OCI-LY1 (cell line): Measurements from ENCODE around the gene AKAP13.

Experiments
- H2AFZ ChIP-seq: fragments of 200-600 bp; sonication (generic), shearing (Covaris generic); 2 replicates; pipeline ENCODE4 v1.6.0; 2014; ENCODE audit warnings: antibody characterized with exemption, mild to moderate bottlenecking, low read length
- H3F3A ChIP-seq: fragments of 200-600 bp; sonication (generic), shearing (Covaris generic); 2 replicates; pipeline ENCODE4 v1.6.0; 2014; ENCODE audit warnings: mild to moderate bottlenecking, antibody characterized with exemption, low read length, moderate library complexity; ENCODE audit not compliant: insufficient read depth
- H3K27ac ChIP-seq: fragments of 200-600 bp; sonication (generic); 2 replicates; pipeline ENCODE4 v1.5.1; 2014; ENCODE audit warnings: low read length, mixed run types, mild to moderate bottlenecking, low read depth; ENCODE audit not compliant: poor library complexity, severe bottlenecking
- H3K27me3 ChIP-seq: fragments of 200-600 bp; sonication (generic); 2 replicates; pipeline ENCODE4 v1.6.0; 2014; ENCODE audit warnings: antibody characterized with exemption, mild to moderate bottlenecking, low read length, moderate library complexity; ENCODE audit not compliant: insufficient read depth
- H3K36me3 ChIP-seq: fragments of 200-600 bp; sonication (generic); 2 replicates; pipeline ENCODE4 v1.6.1; 2014; ENCODE audit warnings: mild to moderate bottlenecking, antibody characterized with exemption, low read length, moderate library complexity, mixed read lengths; ENCODE audit not compliant: insufficient read depth
- H3K4me1 ChIP-seq: fragments of 200-600 bp; sonication (generic); 2 replicates; pipeline ENCODE4 v1.5.1; 2014; ENCODE audit warnings: mild to moderate bottlenecking, low read length, moderate library complexity; ENCODE audit not compliant: insufficient read depth, severe bottlenecking
- H3K4me2 ChIP-seq: fragments of 200-600 bp; sonication (generic), shearing (Covaris generic); 2 replicates; pipeline ENCODE4 v1.6.1; 2014; ENCODE audit warnings: low read length
- H3K4me3 ChIP-seq: fragments of 200-600 bp; sonication (generic); 2 replicates; pipeline ENCODE4 v1.5.1; 2014; ENCODE audit warnings: low read length, low read depth, mild to moderate bottlenecking, mixed read lengths; ENCODE audit not compliant: poor library complexity, severe bottlenecking
- H3K79me2 ChIP-seq: fragments of 200-600 bp; shearing (Covaris generic); 2 replicates; pipeline ENCODE4 v1.6.1; 2016; ENCODE audit warnings: mixed run types, low read length, mixed read lengths; ENCODE audit not compliant: insufficient read depth
- H3K9ac ChIP-seq: fragments of 200-600 bp; sonication (generic), shearing (Covaris generic); 2 replicates; pipeline ENCODE4 v1.6.1; 2014; ENCODE audit warnings: mild to moderate bottlenecking, low read length, mixed read lengths
- H3K9me2 ChIP-seq: fragments of 200-600 bp; sonication (generic), shearing (Covaris generic); 2 replicates; pipeline ENCODE4 v1.6.1; 2014; ENCODE audit warnings: low read depth, mild to moderate bottlenecking, low read length, mixed read lengths
- H3K9me3 ChIP-seq: fragments of 200-600 bp; shearing (Covaris generic); 2 replicates; pipeline ENCODE4 v1.6.1; 2014; ENCODE audit warnings: low read length, mixed read lengths
- H4K20me1 ChIP-seq: fragments of 200-600 bp; sonication (generic), shearing (Covaris generic); 2 replicates; pipeline ENCODE4 v1.6.0; 2016; ENCODE audit warnings: mild to moderate bottlenecking, low read length; ENCODE audit not compliant: insufficient read depth
- CTCF ChIP-seq: fragments of 200-600 bp; sonication (generic), shearing (Covaris generic); IDR thresholded peaks from 2 replicates; pipeline ENCODE4 v1.5.1; 2017; ENCODE audit warnings: mild to moderate bottlenecking, antibody characterized with exemption, low read length, moderate library complexity, mixed read lengths
- EZH2 ChIP-seq: fragments of 200-600 bp; sonication (generic), shearing (Covaris generic); IDR thresholded peaks from 2 replicates; pipeline ENCODE4 v1.8.0; 2017; ENCODE audit warnings: borderline replicate concordance, mixed run types, mild to moderate bottlenecking, antibody characterized with exemption, low read length, moderate library complexity, mixed read lengths

The AKAP13 gene

GRCh38 chr15:85396554-85396953 lies 16.2 kb downstream of the AKAP13 start:
- no peaks in the 10 kb centered on the region; the same call in 1 of the 2 replicates for H3K36me3 ChIP-seq
- peaks cover 57% of the 10 kb centered on the region for H3K4me1 ChIP-seq
- no peak overlapping the region for H3K27ac ChIP-seq
- no peak overlapping the region for H3K4me2 ChIP-seq
- no peak overlapping the region for H3K4me3 ChIP-seq
- no peak overlapping the region for H2AFZ ChIP-seq
- H3K79me2 ChIP-seq = peaks cover 75% of the 10 kb centered on the region
- H3K9me3 ChIP-seq = no peaks in the 10 kb centered on the region
- H4K20me1 ChIP-seq = no peaks in the 10 kb centered on the region; the same call in 1 of the 2 replicates
- no peak for TF ChIP-seq EZH2
- H3K27me3 ChIP-seq = no peaks in the 10 kb centered on the region
- H3K9ac ChIP-seq = no peak overlapping the region
- no peaks in the 10 kb centered on the region; the same call in 1 of the 2 replicates for H3F3A ChIP-seq
- no peaks in the 10 kb centered on the region for H3K9me2 ChIP-seq

- no peak overlapping the region for H3K4me2 ChIP-seq
- peaks cover 81% of the 10 kb centered on the region for H3K79me2 ChIP-seq
- no peaks in the 10 kb centered on the region for H3K27me3 ChIP-seq
- H3K36me3 ChIP-seq = no peaks in the 10 kb centered on the region
- no peaks in the 10 kb centered on the region; the same call in 1 of the 2 replicates for H4K20me1 ChIP-seq
- no peak for TF ChIP-seq CTCF
- no peak for TF ChIP-seq EZH2
- no peak overlapping the region for H3K9ac ChIP-seq
- no peaks in the 10 kb centered on the region for H3K9me2 ChIP-seq
- H3K27ac ChIP-seq = no peak overlapping the region
- no peaks in the 10 kb centered on the region; the same call in 1 of the 2 replicates for H3F3A ChIP-seq
- no peak overlapping the region for H2AFZ ChIP-seq
- peaks cover 63% of the 10 kb centered on the region for H3K4me1 ChIP-seq
- no peak overlapping the region for H3K4me3 ChIP-seq
- no peaks in the 10 kb centered on the region for H3K9me3 ChIP-seq
These were observed 16.7 kb downstream of the AKAP13 start for GRCh38 chr15:85397151-85397550.

- no peaks in the 10 kb centered on the region; the same call in 1 of the 2 replicates for H4K20me1 ChIP-seq
- H3K27ac ChIP-seq = no peak overlapping the region
- no peak overlapping the region for H2AFZ ChIP-seq
- no peak overlapping the region for H3K4me2 ChIP-seq
- H3K4me3 ChIP-seq = no peak overlapping the region
- H3K27me3 ChIP-seq = no peaks in the 10 kb centered on the region
- H3F3A ChIP-seq = no peaks in the 10 kb centered on the region; the same call in 1 of the 2 replicates
- H3K4me1 ChIP-seq = peaks cover 65% of the 10 kb centered on the region
- peaks cover 83% of the 10 kb centered on the region for H3K79me2 ChIP-seq
- H3K9me2 ChIP-seq = no peaks in the 10 kb centered on the region
- H3K9me3 ChIP-seq = no peaks in the 10 kb centered on the region
- no peak for TF ChIP-seq EZH2
- no peak for TF ChIP-seq CTCF
- H3K36me3 ChIP-seq = no peaks in the 10 kb centered on the region
- no peak overlapping the region for H3K9ac ChIP-seq
These were observed 17.5 kb downstream of the AKAP13 start for GRCh38 chr15:85397926-85398325.

- H3K9ac ChIP-seq = no peak overlapping the region
- H3K27me3 ChIP-seq = no peaks in the 10 kb centered on the region
- H3K4me2 ChIP-seq = no peak overlapping the region
- no peaks in the 10 kb centered on the region for H4K20me1 ChIP-seq
- H3K4me1 ChIP-seq = peaks cover 68% of the 10 kb centered on the region
- peaks cover 81% of the 10 kb centered on the region for H3K79me2 ChIP-seq
- no peaks in the 10 kb centered on the region for H3K36me3 ChIP-seq
- no peaks in the 10 kb centered on the region; the same call in 1 of the 2 replicates for H3F3A ChIP-seq
- no peak overlapping the region for H2AFZ ChIP-seq
- TF ChIP-seq EZH2 (no peak), CTCF (no peak)
- no peaks in the 10 kb centered on the region for H3K9me3 ChIP-seq
- no peak overlapping the region for H3K4me3 ChIP-seq
- H3K9me2 ChIP-seq = no peaks in the 10 kb centered on the region
- H3K27ac ChIP-seq = no peak overlapping the region
These were observed 18.4 kb downstream of the AKAP13 start for GRCh38 chr15:85398822-85399221.
